Lung microvascular endothelial cell (primary cell): ENCODE measurements around the gene STK24. TPM values are rescaled to one million over a fixed set of nuclear protein-coding genes. Genes with fewer than 3 reads are reported as not detected.

Experiments
- DNase-seq, 2 donors: peaks; one replicate each; pipeline versions ENCODE4 v3.0.0 to v3.0.0-alpha.2; 2010; ENCODE audit warnings: low read depth in 2 of 2
- total RNA-seq: library from RNA; depleted of rRNA; stranded (reverse); fragments of >200 nt; gene quantifications from 2 replicates; pipeline ENCODE4 v1.2.1, GENCODE V29; 2014

STK24 gene
- total RNA-seq, 1 donor from 2014 or later: 23.2 TPM

DNA sequence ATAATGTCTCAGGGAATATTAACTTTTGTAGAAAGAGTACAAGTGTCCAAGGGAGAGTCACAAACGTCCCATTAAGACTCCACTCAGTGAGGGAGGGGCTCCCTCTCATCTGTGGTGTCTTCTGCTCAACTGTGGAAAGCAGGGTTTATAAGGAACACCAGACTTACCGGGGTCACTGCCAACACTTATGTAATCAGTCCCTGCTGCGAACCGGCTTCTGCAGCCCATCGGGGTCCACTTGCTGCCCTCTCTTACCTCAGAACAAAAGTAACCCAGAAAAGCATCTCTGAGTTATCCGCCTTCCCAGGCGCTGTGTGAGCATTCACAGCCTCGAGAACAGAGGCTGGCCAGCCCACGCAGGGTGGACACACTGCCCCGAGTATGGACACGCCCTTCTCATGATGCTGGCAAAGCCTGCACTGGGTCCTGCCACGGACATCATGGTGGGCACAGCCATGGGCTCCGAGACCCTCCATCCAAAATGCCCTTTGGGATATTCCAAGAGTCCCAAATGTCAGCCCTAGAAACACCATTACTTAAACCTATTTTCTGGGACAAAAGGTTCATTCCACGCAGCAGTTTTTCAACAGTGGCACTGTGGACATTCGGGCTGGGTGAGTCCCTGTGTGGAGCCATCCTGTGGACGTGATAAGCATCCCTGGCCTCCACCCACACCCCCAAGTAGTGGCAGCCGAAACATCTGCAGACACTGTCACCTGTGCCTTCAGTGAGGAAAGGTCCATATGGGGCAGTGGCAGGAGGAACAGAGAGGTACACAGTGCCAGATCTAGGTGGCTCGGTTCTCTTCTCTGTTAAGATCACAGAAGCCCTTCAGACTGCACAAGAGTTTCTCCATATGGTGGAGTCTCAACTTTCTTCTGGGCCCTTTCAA is 63.9 kb downstream of the STK24 start:
- DNase-seq: no peak

- DNase-seq: no peak
Observed at GRCh38 chr13:98511435-98511834, 65.5 kb downstream of the STK24 start.

DNA sequence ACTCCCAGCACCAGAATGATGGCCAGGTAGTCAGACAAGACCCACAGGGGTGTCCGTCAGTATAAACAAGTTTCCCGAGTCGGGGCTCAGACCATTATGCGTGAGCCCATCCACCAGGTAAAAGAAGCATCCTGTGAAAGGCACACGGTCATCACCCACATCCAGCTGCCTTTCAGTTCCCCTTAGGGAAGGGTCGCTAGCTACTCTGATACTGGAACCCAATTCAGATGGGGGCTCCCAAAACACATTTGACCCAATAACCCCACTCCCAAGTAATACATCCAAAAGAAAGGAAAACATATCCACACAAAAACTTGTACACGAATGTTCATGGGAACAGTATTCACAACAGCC is 66.8 kb downstream of the STK24 start:
- DNase-seq: no peak

DNA sequence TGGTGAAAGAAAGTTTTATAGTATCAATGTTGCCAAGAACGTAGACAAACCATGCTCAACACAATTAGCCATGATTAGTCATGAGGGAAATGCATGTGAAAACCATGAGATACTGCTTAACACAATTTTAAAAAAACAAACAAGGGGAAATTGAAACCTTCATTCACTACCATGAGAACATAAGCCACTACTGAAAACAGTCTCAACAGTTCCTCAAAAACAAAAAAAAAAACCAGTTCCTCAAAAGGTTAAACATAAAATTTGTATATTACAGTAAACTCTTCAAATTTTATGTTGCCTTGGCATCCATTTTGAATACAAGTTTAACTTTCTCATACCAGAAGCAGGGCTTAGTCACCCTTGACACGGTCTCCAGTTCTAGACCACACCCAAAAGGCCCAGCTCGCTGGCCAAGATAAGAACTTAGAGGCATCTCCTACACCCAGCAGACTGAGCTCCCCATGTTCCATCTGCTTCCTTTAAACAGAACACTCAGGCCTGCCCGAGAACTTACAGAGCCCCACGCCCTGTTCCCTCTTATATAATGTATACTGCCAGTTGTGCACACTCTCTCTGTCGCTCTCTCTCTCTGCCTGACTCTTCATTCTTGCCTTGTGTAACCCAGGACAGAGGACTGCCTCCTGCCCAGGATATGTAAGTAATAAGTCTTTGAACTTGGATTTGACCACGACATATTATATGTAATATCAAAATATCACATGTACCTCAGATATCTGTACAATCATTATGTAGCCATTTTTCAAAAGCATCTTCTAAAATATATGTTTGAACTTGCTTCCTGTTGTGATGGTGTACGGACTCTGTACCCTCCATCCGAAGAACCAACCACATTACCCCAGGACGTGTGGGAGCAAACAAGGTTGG is 67.4 kb downstream of the STK24 start:
- peak; percentile 85 to 92 for DNase-seq

DNA sequence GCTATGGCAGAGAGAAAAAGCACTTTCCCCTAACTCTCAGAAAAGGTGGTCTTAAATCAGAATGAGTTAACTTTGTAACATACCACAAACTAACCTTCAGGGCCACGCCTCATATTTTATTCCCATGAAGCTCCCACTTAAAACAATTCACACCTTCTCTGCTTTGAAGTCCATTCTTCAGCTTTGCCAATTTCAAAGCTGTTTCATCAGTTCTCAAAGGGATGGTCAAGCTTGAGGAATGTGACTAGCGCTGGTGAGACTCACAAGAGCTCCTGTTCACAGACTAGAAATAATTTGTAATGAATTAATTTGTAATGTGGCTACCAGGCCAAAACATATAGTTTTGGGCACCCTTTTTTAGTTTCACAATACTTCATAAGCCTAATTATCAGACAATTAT is 68.2 kb downstream of the STK24 start:
- peak; percentile 37 to 74 for DNase-seq

GRCh38 chr13:98508280-98508679 is 68.6 kb downstream of the STK24 start:
- DNase-seq: no peak

DNA sequence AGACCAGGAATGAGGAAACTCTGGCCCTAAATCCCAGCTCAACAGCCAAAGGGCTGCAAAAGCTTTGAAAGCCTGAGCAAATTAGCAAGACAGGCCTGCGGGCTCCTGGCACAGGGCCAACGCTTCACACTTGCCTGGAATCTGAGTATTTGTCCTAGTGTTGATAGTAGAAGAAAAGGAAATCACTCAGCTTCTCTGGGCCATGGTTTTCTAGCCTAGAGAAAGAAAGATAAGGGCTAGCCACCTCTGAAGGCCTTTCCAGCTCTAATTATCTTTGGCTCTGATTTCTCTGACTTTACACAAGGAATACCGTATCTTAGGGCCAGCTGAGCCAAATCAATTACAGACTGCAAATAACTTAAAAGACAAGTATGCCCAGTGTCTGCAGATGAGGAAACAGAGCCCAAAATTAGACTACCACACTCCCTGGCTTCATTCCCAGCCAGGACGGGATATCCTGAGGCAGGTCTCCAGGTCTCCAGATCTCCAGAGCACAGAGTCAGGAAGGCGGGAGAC is 69.6 kb downstream of the STK24 start:
- DNase-seq: peak; percentile 42 to 84

GRCh38 chr13:98506728-98507230 is 70.1 kb downstream of the STK24 start:
- peak in 1 of 2 donors; percentile 19 for DNase-seq

DNA sequence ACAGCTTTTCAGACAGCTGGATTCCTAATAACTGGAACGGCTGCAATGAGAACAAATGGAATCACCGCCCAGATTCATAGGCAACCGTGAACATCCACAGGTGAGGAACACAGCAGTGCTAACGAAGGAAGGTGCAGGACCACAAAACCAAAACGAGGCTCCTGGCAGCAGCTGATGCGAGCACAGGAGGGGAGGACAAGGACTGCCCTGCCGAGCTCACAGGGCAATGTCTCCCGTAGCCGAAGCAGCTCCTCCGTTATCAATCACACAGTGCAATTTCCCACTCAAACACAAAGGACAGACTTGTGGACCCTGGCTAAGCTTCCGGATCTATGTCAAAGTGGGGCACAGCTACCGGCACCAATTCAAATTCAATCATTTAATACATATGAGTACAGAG is 70.6 kb downstream of the STK24 start:
- peak in 1 of 2 donors; percentile 9 for DNase-seq

DNA sequence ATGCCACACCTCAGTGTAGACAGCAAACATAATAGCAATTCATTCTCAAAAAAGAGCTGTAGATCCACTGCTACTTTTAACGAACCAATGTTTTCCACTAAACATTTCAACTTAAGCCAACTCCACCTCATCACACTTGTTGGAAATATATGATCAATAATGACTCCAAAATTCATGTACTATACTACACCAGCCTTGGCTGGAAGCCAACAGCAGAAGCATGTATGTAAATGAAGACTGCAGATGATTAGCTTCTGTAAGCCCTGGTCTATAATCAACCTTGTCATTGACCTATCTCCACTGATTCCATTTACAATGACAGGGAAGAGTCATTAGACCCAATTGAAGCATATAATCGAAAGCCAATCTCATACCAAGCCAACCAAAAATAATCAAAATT is 71.7 kb downstream of the STK24 start:
- no peak for DNase-seq

DNA sequence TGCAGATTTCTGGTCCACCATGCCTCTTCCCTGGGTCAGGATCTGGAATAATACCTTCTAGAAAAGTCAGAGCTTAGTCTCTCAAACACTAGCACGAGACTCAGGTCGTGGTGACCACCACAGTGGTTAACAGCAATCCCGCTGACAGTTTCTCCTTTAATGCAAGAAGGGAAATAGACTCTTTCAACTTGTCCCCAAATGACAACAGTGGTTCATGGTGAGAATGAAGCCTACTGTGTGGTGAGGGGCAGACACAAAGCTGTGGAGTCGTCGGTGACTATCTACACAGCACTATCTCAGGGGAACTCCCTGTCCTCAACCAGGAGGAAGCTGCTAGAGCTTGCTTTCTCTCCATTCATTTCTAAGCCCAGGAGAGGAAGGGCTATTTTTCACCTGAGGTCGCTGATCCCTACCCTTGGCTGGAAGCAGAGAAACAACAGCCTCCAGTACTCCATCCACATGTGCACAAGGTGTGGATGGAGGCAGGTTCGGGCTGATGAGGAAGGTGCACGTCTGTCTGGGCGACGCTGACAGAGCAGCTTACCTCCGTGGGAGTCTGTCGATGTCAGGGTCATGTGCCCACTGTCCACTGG is 72.4 kb downstream of the STK24 start:
- no peak for DNase-seq

DNA sequence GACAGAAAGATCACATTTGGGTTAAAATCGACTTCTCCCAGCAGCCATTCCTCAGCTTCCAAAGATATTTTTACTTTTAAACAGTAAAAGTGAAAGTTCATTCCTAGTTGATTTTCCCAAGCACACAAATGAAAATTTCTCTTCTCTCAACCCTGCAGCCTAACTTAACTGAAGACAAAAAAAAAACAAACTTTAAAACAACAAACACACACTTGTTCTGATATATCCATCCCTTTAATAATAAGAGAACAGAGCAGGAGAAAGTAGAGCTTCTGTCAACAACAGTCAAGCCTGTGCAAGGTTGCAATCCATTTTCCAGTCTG is 72.9 kb downstream of the STK24 start:
- DNase-seq: no peak

DNA sequence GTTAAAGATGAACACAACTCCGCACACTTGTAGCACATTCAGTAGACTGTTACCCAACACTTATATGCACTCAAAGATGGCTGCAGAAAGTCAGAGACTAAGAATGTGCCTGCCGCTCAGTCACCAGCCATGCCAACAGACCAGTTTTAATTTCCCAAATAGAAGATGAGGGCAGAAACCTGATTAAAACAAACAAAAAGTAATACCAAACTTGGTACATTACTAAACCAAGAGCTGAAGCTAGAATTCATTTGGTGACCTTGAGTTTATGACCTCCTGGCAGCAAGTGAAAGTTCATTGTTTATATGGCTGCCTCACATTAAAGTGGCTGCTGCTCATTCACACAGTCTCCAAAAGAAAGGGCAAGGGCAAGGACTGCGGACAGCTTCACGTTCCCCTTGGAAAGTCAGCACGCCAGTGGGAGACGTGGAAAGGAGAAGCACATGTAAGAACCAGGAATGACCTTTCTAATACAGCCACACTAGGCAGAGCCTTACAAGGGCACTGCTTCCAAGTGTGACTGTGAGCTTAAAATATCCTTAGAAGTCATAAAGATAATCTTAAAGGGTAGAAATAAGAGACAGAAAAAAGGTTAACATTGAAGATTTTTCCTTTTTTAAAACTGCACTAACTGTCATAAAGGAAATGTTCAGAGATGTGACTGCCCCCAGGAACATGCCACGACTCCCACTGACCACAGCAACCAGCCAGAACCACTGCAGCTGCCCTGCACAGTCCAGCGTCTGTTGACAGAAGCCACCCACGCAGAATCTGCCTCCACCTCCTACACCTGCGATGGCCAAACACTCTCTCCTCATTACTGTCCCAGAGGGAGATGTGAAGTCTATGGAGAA is 73.5 kb downstream of the STK24 start:
- peak in 1 of 2 donors; percentile 12 for DNase-seq

DNA sequence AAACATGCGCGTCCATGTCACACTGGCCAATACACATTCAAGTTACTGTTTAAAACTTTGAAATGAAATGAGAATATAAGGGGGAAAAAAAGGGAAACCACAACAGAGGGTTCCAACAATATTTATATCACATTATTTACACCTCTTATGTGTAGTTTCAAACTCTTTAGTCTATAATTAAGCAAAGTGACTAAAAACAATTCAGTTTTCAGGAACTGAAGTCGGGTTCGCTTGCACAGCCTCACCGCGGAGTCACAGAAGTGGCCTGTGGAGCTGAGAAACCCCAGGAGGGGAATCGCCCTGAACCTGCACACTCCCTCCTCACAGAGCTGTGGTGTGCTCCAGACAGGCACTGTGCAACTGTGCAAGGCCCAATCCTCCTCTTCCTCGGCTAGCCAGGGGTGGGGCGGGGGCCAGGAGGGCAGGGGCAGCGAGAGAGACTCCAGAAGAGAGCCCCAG is 75.9 kb downstream of the STK24 start:
- no peak for DNase-seq

DNA sequence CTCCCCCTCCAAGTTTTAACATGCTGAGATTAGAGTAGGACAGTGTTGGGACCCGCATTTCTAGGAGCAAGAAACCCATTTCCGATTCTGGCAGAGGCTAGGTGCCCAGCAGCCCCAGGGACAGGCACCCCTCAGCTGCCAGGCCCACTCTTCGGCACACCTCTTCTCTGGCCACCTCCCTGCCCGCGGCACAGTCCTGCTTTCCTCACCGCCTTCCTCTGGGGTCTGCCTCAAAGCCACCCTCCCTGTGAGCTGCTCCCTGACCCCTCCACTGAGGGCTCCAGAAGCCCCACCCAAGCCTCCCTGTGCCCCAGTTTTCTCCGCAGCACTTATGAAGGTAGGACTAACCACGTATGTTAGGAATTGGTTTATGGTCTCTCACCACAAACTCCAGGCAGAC is 79.9 kb downstream of the STK24 start:
- DNase-seq: no peak

DNA sequence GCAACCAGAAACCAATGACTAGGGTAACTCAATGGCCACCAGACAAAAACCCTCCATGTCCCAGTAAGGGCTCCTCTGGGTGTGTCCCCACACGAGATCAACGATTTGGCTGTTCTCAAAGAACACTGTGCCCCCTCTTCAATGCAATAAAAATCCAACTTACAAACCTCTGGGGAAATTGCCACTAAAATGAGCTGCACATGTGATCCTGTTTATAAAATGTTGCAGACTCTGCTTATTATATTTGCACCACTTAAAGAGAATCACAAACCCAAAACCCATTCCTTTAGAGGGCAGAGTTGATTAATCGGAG is 80.5 kb downstream of the STK24 start:
- no peak for DNase-seq

DNA sequence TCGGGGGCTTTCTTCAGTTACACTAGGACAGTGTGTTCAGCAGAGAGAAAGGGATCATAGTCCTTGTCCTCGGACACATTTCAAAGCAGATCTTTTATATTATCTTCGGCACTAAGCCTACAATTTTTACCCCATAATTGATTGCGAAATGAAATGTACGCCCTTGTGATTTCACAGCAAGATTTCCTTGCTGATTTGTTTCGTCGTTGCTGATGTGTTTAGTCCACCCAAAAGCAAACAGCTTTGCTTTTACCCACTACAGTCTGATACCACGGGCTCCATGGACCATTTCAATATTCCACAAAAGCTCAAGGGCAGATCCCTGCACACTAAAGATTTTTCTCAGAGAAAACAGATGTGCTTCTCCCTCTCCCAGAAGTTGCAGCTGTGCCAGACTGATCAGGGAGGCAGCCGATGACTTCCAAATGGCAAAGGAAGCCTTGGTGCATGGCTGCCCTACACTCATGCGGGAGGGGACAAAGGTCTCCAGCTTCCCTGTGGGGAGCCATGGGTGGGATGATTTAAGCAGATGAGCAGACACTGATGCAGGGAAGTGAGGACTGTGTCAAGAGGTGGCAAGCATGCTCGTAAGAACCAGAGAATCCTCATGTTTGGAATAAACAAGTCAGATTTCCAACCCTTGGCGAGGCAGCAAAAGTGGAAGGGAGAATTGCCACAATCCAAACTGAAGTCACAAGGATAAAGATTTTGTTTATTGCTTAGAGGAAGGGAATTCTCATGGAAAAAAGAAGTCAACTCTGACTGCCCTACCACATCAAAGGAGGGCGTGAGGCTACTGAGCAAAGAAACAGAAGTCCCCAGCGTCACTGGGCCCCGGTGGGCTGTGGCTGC is 81.1 kb downstream of the STK24 start:
- no peak for DNase-seq

- no peak for DNase-seq
Observed at GRCh38 chr13:98494769-98495168, 82.1 kb downstream of the STK24 start.

- no peak for DNase-seq
Observed at GRCh38 chr13:98493042-98493712, 83.7 kb downstream of the STK24 start.
